Measurements from ENCODE around the gene TMEM239. TPM values are rescaled to one million over a fixed set of nuclear protein-coding genes. Genes with fewer than 3 reads are reported as not detected.
"Not testable (repeated sequence)": the region's sequence is repeated elsewhere in the genome, so short reads cannot be mapped to it uniquely, and the experiment has no call there.

TMEM239 gene
- total RNA-seq, 1 donor from 2014 or later = not detected

DNA sequence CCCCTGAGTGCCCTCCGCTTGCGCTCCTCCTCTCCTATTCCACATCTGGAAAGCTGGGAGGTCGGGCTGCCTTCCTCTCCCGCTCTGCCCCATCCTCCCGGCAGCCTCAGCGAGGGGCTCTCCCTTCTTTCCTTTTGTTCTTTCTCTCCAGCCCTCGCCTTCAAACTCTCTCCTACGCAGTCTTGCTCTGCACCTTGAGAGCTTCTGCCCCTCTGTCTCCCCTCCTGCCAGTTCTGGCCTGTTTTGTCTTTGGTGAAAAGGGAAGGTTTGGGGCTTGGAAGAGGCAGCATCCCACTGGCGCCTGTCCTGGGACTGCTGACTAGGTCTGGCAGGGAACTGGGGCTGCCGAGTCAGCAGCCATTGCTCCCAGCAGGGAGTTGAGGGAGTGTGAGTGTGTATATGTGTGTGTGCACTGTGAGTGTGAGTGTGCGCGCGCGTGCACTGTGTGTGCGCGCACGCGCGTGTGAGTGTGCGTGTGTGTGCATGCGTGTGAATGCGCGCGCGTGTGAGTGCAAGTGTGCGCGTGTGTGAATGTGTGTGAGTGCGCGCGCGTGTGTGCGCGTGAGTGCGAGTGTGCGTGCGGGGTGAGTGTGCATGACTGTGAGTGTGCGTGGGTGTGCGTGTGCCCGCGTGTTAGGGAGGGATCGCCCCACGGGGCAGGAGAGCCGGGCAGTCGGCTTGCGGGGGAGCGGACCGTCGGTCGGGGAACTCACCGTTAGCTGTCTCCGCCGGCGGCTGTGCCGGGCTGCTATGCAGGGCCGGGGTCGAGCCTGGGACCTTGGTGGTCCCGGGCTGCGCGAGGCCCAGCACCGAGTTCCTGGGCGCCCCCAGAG is 16.3 kb upstream of the TMEM239 start:
- DNase-seq (ENCODE audit: low read depth in 2 of 2) = no peak

DNA sequence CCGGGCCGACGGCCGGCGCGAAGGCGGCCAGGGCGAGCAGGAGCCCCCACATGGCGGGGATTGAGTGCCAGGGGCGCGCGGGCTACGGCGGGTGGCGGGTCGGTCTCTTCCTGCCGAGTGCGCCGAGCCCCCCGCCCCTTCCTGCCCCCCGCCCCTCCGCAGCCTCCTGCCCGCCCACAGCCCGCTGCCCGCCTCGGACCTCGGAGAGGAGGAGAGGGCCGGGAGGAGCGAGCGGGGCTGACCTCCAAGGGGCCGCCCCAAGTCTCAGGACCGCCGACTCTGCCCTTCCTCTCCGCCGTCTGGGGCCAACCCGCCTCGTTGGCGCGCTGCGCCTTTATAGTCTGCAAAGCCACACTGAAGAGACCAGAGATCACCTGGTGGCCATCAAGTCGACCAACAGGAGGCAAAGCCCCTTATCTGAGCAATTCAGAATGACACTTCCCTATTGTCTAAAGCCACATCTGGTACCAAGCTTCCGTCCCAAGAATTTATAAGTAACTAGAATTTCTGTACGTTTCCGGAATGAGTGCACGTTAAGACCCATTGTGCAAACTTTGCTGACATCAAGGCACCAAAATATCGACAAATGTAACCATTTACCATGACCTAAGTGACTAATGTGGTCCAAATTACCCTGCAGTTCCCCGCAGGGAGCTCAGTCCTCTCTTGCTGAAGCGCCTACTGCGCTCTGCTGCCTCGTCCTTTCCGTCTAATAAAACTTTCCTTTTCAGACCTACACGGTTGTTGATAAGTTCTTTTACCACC is 15.5 kb upstream of the TMEM239 start, which contains the start of gene CPXM1:
Gene CPXM1, minus strand, starts transcription at position 107 of the 765 bp plus-strand sequence. Its CDS starts 55 bp downstream, at position 52.
- peak in 1 of 2 donors; percentile 16 for DNase-seq (ENCODE audit: low read depth in 2 of 2)

- no peak for DNase-seq (ENCODE audit: low read depth in 2 of 2)
These were observed 14.9 kb upstream of the TMEM239 start for GRCh38 chr20:2801286-2801728.

DNA sequence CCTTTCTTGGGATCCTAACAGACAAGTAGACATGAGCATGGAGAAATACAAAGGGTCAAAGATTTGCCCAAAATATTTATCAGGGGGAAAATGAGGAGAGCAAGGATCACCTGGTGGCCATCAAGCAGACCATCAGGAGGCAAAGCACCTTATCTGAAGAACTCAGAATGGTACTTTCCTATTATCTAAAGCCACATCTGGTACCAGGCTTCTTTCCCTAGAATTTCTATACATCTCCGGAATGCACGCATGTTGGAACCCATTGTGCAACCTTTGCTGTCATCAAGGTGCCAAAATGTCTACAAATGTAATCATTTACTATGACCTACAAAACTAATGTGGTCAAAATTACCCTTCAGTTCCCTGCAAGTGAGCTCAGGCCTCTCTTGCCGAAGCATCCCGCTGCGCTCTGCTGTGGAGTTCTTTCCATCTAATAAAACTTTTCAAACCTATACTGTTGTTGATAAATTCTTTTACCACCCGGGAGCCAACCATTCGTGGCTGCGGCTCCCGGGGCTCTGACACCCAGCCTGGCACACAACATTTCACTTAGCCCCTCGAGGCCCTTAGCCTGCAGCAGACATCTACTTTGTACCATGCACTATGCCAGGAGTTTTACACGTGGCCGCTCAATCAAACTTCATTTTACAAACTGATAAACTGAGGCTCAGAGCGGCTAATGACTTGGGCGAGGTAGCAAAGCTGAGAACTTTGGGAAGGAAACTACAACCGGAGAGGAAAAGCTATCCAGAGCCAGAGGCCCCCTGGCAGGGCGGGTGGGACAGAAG is 11.9 kb upstream of the TMEM239 start:
- no peak for DNase-seq (ENCODE audit: low read depth in 2 of 2)

DNA sequence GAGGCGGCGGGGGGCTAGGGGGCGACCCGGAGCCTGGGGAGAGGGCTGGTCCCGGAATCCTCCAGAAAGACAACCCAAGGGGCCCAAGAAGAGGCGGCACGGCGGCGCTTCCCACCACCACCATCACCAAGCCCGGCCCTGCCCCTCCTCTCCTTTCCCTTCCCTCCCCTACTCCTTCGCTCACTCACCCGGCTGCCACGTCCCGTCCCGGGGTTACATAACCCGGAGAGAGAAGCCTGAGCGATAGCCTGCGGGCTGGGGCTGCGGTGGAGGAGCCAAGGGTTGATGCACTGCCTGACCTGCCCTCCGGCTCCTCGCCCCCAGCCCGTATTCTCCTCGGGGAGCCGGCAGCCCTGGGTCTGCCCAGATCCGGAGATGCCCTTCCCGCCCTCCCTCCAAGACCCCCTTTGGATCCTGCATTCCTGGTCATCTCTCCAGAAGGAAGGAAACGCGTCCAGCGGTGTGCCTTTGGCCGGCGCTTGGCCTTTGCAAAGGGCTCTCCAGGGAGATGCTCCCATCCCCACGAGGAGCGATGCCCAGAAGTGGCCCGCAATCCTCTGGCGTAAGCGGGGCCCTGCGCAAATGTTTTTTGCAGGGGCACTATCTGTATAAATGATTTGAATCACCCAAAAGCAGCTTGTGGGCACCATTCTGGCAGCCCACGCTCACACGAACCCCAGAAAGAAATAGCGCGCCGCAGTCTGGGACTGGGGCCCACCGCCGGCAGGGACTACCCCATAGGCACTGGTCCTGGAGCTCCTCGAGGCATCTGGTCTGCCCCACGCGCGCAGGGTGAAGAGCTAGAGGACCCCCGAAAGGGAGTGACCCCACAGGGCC is 11.1 kb upstream of the TMEM239 start:
- DNase-seq (ENCODE audit: low read depth in 2 of 2) = no peak

GRCh38 chr20:2805689-2806350 is 10.3 kb upstream of the TMEM239 start:
- no peak for DNase-seq (ENCODE audit: low read depth in 2 of 2)

GRCh38 chr20:2806351-2806701 is 9.8 kb upstream of the TMEM239 start:
- DNase-seq (ENCODE audit: low read depth in 2 of 2) = no peak

- no peak for DNase-seq (ENCODE audit: low read depth in 2 of 2)
These were observed 9.1 kb upstream of the TMEM239 start for GRCh38 chr20:2807019-2807418.

DNA sequence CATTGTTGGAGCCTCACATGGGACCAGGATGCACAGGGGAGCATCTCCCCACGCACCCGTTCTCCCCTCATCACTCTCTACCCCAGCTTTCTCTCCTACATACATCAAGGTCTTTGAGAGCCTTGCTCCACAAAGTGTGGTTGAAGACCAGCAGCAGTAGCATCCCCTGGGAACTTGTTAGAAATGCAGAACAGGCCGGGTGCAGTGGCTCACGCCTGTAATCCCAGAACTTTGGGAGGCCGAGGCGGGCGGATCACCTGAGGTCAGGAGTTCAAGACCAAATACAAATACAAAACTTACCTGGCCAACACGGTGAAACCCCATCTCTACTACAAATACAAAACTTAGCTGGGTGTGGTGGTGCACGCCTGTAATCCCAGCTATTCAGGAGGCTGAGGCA is 8.2 kb upstream of the TMEM239 start:
- not testable (repeated sequence) for DNase-seq (ENCODE audit: low read depth in 2 of 2)

DNA sequence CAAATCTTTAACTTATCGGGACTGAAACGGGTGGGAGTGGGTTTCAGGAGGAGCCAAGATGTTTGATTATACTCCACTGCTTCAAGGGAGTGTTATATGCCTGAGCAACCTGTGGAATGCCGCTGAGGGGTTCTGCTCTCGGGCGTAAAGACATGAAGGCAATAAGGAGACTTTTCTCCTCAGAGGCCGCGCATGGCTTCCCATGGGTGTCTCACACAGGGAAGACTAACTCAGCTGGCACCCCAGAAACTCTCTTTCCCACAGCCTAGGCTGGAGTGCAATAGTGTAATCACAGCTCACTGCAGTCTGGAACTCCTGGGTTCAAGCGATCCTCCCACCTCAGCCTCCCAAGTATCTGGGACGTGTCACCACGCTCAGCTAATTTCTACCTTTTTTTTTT is 6.5 kb upstream of the TMEM239 start:
- DNase-seq (ENCODE audit: low read depth in 2 of 2) = no peak

DNA sequence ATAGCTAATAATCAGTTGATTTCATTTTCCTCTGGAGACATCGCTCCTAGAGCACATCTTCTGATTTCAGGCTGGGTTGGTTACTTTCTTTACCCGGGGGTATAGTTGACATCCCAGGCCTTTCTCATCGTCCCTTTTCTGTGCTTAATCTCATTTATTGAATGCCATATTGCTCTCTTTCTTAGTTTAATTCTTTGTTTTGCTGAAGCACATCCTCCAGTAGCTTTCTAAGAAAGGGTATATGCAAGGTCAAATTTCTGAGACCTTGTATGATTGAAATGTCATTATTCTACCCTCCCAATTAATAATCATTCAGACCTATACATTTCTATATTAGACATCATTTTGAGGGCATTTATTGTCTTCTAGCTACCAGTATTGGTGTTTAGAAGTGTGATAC is 4.0 kb upstream of the TMEM239 start:
- DNase-seq (ENCODE audit: low read depth in 2 of 2) = no peak

DNA sequence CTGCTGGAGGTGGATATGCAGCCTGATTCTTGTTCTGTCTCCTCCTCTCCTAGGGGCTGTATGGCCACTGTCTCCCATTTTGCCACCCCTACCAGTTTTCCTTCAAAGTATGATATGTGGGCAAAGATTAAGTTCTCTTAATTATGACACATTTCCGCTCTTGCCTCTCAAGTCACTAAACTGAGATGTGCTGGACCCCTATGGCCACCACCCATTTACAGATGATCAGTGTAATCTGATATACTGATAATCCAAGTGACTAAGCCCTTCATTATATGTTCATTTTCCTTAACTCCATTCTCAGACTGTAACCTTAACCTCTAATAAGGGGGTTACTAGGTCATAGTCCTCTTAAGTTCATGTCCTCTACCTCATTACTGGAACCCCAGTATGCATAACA is 2.1 kb upstream of the TMEM239 start:
- no peak for DNase-seq (ENCODE audit: low read depth in 2 of 2)

DNA sequence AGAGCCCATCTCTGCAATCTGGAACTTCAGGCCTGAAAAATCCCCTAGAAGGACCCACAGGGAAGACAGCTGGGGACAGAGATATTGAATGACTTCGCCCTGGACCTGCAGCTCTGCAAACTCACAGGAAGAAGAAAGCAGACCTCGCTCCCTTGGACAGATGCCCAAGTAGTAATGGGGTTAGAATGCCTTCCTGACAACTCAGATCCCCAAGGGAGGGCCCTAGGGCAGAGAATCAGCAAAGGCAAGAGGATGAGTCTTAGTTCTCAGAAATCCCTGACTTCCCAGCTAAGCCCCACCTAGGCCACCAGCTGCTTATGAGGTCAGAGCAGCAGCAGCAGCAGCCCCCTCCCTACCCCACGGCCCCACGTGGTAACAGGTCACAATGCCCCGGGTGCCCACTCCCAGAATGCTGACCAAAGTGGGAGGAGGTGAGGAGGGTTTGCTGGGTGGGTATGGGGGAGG is 1.5 kb upstream of the TMEM239 start, which contains the start of gene C20orf141:
Gene C20orf141, plus strand, starts transcription at position 401 of the 465 bp plus-strand sequence. CDS start 198 bp downstream, outside the sequence.
- DNase-seq (ENCODE audit: low read depth in 2 of 2) = peak in 1 of 2 donors; percentile 59

DNA sequence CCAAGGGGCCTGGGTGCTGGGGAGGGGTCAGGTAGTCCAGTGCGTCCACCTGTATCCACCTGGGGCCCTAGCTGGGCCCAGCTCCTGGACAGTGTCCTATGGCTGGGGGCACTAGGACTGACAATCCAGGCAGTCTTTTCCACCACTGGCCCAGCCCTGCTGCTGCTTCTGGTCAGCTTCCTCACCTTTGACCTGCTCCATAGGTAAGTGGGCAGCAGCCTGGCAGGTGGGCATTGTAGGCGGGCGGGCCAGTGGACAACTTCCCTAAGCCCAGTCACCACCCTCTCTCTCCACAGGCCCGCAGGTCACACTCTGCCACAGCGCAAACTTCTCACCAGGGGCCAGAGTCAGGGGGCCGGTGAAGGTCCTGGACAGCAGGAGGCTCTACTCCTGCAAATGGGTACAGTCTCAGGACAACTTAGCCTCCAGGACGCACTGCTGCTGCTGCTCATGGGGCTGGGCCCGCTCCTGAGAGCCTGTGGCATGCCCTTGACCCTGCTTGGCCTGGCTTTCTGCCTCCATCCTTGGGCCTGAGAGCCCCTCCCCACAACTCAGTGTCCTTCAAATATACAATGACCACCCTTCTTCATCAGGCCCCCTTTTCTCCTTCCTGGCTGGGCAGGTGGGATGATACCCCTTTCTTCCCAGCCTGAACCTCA is 793 bp upstream of the TMEM239 start:
- DNase-seq (ENCODE audit: low read depth in 2 of 2) = no peak

GRCh38 chr20:2816583-2817340 is 598 bp downstream of the TMEM239 start:
- DNase-seq (ENCODE audit: low read depth in 2 of 2) = no peak

- DNase-seq (ENCODE audit: low read depth in 2 of 2) = no peak
These were observed 1.2 kb downstream of the TMEM239 start for GRCh38 chr20:2817341-2817726.

GRCh38 chr20:2817891-2818595 is 1.9 kb downstream of the TMEM239 start:
- no peak for DNase-seq (ENCODE audit: low read depth in 2 of 2)
